ENCODE data around the gene BANP.

Gene BANP

DNA sequence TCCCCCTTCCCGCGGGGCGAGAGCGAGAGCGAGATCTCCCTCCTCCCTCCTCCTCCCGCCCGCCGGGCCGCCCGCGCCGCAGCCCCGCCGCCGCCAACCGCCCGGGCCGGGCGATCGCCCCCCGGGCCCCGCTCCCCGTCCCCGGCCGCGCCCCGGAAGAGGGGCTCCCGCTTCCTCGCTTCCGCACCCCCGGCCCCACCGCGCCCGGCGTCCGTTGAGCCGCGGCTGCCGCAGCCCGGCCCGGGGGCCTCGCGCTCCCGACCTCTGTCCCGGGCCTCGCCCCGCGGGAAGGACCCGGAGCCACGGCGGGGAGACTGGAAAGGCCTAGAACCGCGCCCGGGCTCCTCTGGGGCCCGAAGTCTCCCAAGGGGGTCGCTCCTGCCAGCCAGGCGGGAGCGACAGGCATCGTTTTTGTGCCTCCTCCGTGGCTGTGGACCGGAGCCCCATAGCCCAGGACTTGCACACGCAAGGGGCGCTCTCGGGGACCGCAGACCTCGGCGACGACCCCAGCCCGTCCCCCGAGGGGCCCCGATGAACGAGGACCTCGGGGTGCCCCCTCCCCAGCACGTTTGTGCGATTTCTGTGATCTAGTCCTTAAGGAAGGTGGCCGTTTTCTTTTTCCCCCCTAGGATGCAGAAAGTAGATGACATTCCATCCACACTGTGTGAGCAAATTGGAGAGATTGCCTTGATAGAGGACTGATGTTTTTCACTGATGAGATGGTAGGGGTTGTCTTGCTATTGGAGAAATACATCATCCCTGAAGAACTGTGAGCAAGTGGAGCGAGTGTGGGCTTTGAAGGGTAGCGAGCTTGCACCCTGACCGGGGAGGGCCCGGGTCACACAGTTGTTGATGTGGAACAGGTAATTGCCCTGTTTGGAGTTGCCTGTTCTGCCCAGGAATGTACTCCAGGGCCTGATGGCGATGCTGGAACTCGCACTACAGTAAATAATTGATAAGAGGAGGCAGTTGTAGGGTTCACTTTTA is 611 bp downstream of the BANP start:
- DNase-seq (ENCODE audit: low read depth), result no peak
- peak overlapping the region; percentile 80 for H3K4me3 ChIP-seq (ENCODE audit: low read depth, low read length)
- TF ChIP-seq, protein P1, sequence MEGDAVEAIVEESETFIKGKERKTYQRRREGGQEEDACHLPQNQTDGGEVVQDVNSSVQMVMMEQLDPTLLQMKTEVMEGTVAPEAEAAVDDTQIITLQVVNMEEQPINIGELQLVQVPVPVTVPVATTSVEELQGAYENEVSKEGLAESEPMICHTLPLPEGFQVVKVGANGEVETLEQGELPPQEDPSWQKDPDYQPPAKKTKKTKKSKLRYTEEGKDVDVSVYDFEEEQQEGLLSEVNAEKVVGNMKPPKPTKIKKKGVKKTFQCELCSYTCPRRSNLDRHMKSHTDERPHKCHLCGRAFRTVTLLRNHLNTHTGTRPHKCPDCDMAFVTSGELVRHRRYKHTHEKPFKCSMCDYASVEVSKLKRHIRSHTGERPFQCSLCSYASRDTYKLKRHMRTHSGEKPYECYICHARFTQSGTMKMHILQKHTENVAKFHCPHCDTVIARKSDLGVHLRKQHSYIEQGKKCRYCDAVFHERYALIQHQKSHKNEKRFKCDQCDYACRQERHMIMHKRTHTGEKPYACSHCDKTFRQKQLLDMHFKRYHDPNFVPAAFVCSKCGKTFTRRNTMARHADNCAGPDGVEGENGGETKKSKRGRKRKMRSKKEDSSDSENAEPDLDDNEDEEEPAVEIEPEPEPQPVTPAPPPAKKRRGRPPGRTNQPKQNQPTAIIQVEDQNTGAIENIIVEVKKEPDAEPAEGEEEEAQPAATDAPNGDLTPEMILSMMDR (IDR thresholded peaks at IDR 0.05; ENCODE audit: control insufficient read depth, extremely low read depth, insufficient read depth), result 0 out of 2 replicates have a peak, but pooled peaks have one; percentile 14

GRCh38 chr16:87952751-87953150 is 1.5 kb downstream of the BANP start:
- DNase-seq (ENCODE audit: low read depth), result no peak
- H3K4me3 ChIP-seq (ENCODE audit: low read depth, low read length), result peak overlapping the region; percentile 80
- TF ChIP-seq, protein P1 (IDR thresholded peaks at IDR 0.05; ENCODE audit: control insufficient read depth, extremely low read depth, insufficient read depth), result no peak

- no peak overlapping the region for H3K4me3 ChIP-seq (ENCODE audit: low read depth, low read length)
- TF ChIP-seq, protein P1 (IDR thresholded peaks at IDR 0.05; ENCODE audit: control insufficient read depth, extremely low read depth, insufficient read depth), result no peak
- no peak for DNase-seq (ENCODE audit: low read depth)
These were observed 2.3 kb downstream of the BANP start for GRCh38 chr16:87953308-87954215.

- no peak for DNase-seq (ENCODE audit: low read depth)
- TF ChIP-seq, protein P1 (IDR thresholded peaks at IDR 0.05; ENCODE audit: control insufficient read depth, extremely low read depth, insufficient read depth), result no peak
These were observed 3.1 kb downstream of the BANP start for GRCh38 chr16:87954361-87954760.

GRCh38 chr16:87954826-87955225 is 3.6 kb downstream of the BANP start:
- TF ChIP-seq, protein P1 (IDR thresholded peaks at IDR 0.05; ENCODE audit: control insufficient read depth, extremely low read depth, insufficient read depth), result no peak
- H3K4me3 ChIP-seq (ENCODE audit: low read depth, low read length), result no peak overlapping the region
- DNase-seq (ENCODE audit: low read depth), result no peak

More at GRCh38 chr16:87954361-87954760, 3.1 kb downstream of the BANP start:
- H3K4me3 ChIP-seq (ENCODE audit: low read depth, low read length), result no peak overlapping the region

DNA sequence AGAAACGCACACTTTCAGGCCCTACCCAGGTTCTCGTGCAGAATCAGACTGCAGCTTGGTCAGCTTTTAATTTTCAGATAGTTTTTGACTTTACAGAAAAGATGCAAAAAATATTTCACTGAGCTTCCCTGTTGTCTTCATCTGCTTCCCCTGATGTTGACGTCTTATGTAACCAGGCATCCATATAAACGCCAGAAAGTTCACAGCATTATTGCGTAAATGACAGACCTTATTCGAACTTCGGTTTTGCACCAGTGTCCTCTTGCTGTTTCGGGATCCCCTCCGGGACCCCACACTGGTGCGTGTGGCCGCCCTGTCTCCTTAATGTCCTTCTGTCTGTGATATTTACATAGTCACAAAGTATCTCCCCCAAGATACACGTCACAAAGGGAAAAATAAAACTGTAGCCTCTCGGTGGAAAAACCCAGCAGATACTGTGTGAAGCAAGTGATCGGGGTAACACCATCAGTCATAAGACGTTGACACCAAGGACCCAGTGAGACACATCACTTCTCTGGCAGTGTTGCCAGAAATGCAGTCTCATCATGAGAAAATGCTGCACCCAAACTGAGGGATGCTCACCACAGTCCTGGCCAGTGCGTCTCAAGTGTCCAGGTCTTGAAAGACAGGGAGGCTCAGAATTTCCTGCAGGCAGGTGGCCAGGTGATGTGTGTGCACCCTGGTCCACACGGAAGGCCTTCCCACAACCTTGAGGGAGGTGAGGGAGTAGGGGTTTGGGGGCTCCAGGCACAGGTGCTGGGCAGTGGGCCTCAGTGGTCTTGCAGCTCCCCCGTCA is 4.3 kb downstream of the BANP start:
- no peak overlapping the region for H3K4me3 ChIP-seq (ENCODE audit: low read depth, low read length)
- DNase-seq (ENCODE audit: low read depth), result no peak
- TF ChIP-seq, protein P1 (IDR thresholded peaks at IDR 0.05; ENCODE audit: control insufficient read depth, extremely low read depth, insufficient read depth), result no peak
